Measurements from ENCODE around the gene TIPIN.

The TIPIN gene

GRCh38 chr15:66296186-66296585 is 60.3 kb downstream of the TIPIN start:
- DNase-seq (ENCODE audit: low read depth), result no peak

DNA sequence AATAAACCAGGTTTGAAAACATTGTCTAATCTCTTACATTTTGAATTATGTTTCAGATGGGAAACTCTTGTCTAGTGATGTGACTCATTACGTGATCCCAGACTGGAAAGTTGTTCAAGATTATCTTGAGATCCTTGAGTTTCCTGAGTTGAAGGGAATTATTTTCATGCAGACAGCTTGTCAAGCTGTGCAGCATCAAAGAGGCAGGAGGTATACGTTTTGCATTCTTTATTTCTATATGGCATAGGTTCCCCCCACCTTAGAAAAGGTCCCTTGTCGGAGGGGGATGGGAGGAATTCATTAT is 61.6 kb downstream of the TIPIN start:
- no peak for DNase-seq (ENCODE audit: low read depth)

GRCh38 chr15:66294157-66294931 is 62.1 kb downstream of the TIPIN start:
- DNase-seq (ENCODE audit: low read depth), result no peak

- DNase-seq (ENCODE audit: low read depth), result peak; percentile 43
These were observed 62.9 kb downstream of the TIPIN start, which contains the start of gene DIS3L for GRCh38 chr15:66293419-66294156. TSS of gene DIS3L (plus strand) at chr15:66293568. CDS start at chr15:66293597, 29 bp downstream.

DNA sequence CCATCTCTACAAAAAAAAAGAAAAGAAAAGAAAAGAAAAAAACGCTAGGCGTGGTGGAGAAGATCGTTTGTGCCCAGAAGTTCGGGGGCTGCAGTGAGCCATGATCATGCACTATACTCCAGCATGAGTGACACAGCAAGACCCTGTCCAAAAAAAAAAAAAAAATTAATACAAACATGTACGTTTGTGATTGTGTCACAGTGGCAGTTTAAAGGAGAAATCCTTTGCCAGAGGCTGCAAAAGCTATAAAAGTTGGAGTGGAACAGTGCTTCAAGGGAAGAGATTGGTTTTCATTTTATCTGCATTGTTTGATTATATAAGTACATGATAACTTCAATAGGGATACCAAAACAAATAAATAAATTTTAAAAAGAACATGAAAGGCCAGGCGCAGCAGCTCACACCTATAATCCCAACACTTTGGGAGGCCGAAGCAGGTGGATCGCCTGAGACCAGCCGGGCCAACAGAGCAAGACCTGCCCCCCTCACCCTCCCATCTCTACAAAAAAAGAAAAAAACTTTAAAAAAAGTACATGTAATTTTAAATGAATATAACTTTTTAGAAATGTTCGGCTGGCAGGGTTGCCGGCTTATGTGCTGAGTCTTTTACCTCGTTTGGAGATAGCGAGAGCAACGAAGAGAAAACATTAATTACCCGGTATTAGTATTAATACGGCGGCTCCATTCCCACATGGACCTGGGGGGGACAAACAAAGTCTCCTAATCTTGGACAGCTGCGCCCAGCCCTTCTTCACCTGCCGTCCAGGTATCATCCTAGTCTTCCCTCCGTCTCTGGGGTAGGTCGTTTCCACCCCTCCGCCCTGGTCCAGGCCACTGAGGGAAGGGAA is 63.7 kb downstream of the TIPIN start:
- DNase-seq (ENCODE audit: low read depth), result no peak

DNA sequence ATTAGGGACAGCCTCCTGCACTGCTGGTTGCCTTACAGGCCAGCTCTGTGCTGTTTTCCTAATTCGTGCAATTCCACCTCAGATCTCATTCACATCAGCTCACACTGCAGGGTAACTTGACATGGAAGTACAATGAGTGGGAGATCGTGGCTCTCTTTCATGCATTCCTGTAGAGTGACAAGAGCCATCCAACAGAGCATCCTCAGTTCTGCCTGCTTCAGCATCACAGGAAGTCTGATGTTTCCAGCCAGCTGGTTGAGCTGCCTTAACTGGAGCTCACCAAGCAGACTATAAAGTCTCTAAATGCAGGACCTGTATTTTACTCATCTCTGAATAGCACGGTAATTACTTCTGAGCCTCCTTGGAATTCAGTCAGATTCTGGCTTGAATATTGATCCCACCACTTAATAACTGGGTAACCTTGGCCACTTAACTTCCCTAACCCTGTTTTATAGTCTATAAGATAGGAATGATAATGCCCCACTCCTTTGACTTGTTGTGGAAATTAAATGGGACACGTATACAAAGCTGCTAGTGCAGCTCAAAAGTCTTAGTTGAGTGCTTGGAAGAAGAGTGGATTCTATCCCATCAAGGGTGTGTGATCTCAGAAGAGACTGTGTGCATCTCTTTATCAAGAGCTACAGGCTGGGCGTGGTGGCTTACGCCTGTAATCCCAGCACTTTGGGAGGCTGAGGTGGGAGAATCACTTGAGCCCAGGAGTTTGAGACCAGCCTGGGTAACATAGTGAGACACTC is 64.5 kb downstream of the TIPIN start:
- DNase-seq (ENCODE audit: low read depth), result no peak

- DNase-seq (ENCODE audit: low read depth), result no peak
These were observed 66.0 kb downstream of the TIPIN start for GRCh38 chr15:66290518-66290917.

- DNase-seq (ENCODE audit: low read depth), result no peak
These were observed 66.5 kb downstream of the TIPIN start for GRCh38 chr15:66290007-66290406.

DNA sequence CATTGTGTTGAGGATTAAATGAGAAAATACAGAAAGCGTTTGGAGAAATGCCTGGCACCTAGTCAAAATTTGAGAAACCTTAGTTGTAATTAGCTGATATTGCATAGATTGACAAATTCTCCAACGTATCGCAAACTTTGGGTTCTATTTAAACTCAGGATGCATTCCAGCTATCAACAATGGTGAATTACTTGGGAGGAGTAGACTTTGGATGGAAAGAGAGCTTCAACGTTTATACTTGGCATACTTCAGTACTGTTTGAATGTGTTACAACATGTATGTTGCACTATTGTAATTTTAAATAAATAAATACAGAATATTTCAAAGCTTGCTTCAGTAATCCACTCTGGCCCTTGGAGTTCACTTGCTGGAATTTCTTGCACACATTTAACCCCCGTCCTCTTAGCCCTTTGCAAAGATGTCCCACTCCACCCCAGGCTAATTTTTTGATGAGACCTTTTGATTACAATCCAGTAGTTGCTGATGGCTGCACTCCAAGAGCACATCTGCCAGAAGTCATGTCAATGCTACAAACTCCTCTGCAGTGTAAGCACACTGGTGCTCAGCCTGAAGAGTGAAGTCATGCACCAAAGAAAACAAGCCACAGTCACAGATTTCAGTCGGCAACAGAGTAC is 67.8 kb downstream of the TIPIN start:
- DNase-seq (ENCODE audit: low read depth), result no peak

GRCh38 chr15:66288093-66288492 is 68.4 kb downstream of the TIPIN start:
- DNase-seq (ENCODE audit: low read depth), result no peak

DNA sequence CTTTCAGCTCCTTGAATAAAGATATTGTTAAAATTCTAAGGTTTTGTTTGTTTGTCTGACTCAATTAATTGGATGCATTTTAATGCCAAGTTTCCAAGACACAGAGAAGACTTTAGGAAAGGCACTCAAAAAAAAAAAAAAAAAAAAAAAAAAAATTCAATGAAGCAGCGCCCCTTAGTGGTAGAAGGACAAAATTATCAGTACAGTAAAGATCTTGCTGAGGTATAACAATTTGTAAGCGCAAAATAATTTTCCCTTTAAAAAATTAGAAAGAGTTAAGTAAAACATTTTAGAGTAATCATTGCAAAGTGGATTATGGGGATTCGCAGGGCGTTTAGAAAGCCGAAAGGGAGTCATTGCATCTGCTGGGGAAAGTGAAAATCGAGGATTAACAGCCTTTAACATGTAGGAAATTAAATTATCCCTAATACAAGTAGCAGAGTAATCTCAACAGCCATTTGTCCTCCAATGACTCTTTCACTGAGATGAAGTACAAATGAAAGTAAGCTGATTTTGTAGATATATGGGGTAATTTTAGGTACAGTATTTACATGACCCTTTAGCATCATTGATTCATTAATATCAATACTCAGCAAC is 68.9 kb downstream of the TIPIN start:
- no peak for DNase-seq (ENCODE audit: low read depth)

All from stimulated activated CD8-positive, alpha-beta memory T cell treated with anti-CD3 and anti-CD28 coated beads, Interleukin-4, amount 100 ng/mL, for 24 hours (primary cell).